ENCODE results near the gene CARF.

GRCh38 chr2:202933958-202934357 is 21.9 kb downstream of the CARF start:
- TF ChIP-seq EZH2 (IDR thresholded peaks at IDR 0.05; ENCODE audit: insufficient read depth, poor library complexity, severe bottlenecking) (no peak), EZH2phosphoT487 (IDR thresholded peaks at IDR 0.05; ENCODE audit: insufficient read depth, low read depth) (no peak)

Measured in GM23248 (cell line).